A549 treated with CpdA at 1 μM for 4 hours (cell line): Measurements from ENCODE around the gene MUCL3. TPM values are rescaled to one million over a fixed set of nuclear protein-coding genes. Genes with fewer than 3 reads are reported as not detected.

Source experiments
- total RNA-seq: library from RNA; stranded (reverse); fragments of 200-300 nt; extraction: Qiagen RNA extraction; gene quantifications from 5 replicates; pipeline ENCODE4 v1.2.3, GENCODE V29; 2022; ENCODE audit warnings: low read depth

MUCL3 gene
- total RNA-seq = 0.01 to 0.04 TPM (median 0.02 TPM) in 3 of 5 replicates, not detected in the others

DNA sequence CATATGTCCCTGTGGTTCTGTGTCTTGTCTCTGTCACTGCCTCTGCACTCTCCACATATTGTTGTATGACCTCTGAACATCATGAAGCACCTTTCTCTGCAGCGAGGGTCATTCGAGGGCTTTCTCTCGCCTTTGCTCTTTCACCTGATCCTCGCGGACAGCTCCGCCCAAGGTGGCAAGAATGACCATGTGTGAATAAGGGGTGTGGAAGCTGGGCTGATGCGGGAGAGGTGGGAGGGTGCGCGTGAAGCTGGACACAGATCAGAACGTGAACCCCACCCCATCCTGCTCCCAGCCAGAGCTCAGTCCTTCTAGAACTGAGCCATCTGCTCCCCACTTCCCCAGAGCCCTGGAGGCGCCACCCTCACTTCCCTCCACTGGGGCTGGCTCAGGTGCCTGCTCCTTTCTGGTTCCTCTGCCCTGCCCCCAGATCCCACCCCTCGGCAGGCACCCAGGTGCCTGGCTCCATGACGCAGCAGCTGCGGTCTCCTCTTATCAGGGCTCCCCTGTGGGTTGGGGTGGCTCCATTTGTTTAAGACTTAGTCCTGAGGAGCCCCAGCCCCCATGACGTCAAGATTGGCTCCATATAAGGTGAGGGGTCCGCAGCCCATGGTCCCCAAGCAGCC, at the start of gene MUCL3:
Gene MUCL3, plus strand, starts transcription at position 613 of the 626 bp plus-strand sequence. CDS start 27 bp downstream, outside the sequence.

GRCh38 chr6:30907758-30908591, 32.8 kb upstream of the MUCL3 start, which contains the start of gene GTF2H4:
GTF2H4 (plus strand) TSS chr6:30908207.

DNA sequence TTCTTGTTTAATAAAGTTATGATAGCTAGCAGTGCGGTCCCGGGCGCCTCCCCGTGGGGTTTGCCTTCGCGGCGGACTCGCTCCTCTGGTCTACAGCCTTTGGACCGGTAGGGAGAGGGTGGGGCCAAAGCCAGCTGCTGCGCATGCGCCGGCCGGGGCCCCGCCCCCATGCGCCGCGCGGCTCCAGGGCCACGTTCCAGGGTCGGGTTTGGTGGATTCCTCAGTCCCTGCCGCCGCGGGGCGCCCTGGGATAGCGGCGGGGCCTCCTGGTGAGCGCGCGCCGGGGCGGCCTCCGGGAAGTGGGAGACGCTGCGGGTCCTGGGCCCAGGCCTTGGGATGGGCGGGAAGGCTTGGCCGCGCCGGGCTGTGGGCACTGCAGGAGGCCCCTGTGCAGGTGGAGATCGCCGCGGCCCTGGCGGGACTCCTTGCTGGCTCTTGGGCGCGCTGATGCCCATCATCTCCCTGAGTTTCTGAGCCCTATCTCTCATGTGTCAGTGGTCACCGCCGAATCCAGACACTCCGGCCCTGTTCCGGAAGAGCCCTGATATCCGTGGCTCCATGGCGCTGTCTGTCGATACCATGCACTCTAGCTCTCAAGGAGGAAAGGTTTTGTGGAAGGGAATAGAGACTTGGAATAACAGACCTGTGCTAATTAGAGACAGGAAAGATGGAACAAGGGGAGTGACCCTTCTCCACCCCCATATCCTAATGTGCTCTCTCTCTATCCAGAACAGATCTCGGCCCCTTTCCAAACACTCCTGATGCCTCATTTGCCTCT, 26.5 kb upstream of the MUCL3 start, which contains the start of gene VARS2:
Gene VARS2, plus strand, starts transcription at position 163 of the 778 bp plus-strand sequence. Its CDS starts 599 bp downstream, at position 762.

GRCh38 chr6:30931969-30932645, 8.7 kb upstream of the MUCL3 start, which contains the start of gene SFTA2:
SFTA2 (minus strand) TSS chr6:30932170; CDS start chr6:30932096, 74 bp downstream.

DNA sequence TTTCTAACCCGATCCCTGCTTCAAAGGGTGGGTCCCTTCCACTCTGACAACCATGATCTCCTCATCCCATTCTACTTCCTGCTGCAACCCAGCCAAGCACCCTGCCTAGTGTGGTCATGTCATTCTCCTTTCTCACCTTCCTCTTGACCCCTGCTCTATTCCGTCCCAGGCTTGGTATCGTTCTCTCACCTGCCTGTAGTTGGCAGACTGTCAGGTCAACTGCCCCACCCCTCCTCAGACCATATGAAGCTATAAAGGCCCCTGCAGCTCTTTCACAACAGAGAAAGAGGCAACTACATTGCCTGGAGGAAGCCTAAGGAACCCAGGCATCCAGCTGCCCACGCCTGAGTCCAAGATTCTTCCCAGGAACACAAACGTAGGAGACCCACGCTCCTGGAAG, 42.7 kb downstream of the MUCL3 start, which contains the start of gene MUC21:
Gene MUC21, plus strand, starts transcription at position 280 of the 400 bp plus-strand sequence. CDS start 241 bp downstream, outside the sequence.

Other genes starting within 250 kb of the MUCL3 start
- 22.2 to 29.6 TPM (median 27.7 TPM) in 5 replicates for gene NRM, start 250.0 kb upstream of the MUCL3 start, total RNA-seq
- gene MDC1, start 223.7 kb upstream of the MUCL3 start, total RNA-seq = 16.3 to 19.0 TPM (median 18.2 TPM) in 5 replicates
- gene TUBB, start 220.6 kb upstream of the MUCL3 start, total RNA-seq = 755 to 974 TPM (median 943 TPM) in 5 replicates
- 77.3 to 97.3 TPM (median 91.8 TPM) in 5 replicates for gene FLOT1, start 198.3 kb upstream of the MUCL3 start, total RNA-seq
- gene IER3, start 196.4 kb upstream of the MUCL3 start, total RNA-seq = 117 to 167 TPM (median 156 TPM) in 5 replicates
- 46.0 to 54.9 TPM (median 48.9 TPM) in 5 replicates for gene DDR1, start 56.5 kb upstream of the MUCL3 start, total RNA-seq
- 14.2 to 21.3 TPM (median 20.5 TPM) in 5 replicates for gene GTF2H4, start 32.8 kb upstream of the MUCL3 start, total RNA-seq
- gene VARS2, start 26.7 kb upstream of the MUCL3 start, total RNA-seq = 11.6 to 13.4 TPM (median 12.4 TPM) in 5 replicates
- not detected in 5 replicates for gene SFTA2, start 8.8 kb upstream of the MUCL3 start, total RNA-seq
- not detected in 5 replicates for gene MUC21, start 42.7 kb downstream of the MUCL3 start, total RNA-seq
- 0.01 to 0.05 TPM (median 0.03 TPM) in 4 of 5 replicates, not detected in the other for gene MUC22, start 69.5 kb downstream of the MUCL3 start, total RNA-seq
- gene C6orf15, start 171.6 kb downstream of the MUCL3 start, total RNA-seq = not detected in 5 replicates
- gene PSORS1C1, start 173.8 kb downstream of the MUCL3 start, total RNA-seq = 3.3 to 6.4 TPM (median 4.2 TPM) in 5 replicates
- not detected in 5 replicates for gene CDSN, start 179.5 kb downstream of the MUCL3 start, total RNA-seq
- gene PSORS1C2, start 198.1 kb downstream of the MUCL3 start, total RNA-seq = not detected in 5 replicates
- gene CCHCR1, start 216.8 kb downstream of the MUCL3 start, total RNA-seq = 6.6 to 8.7 TPM (median 7.4 TPM) in 5 replicates
- 12.0 to 14.1 TPM (median 13.4 TPM) in 5 replicates for gene TCF19, start 217.6 kb downstream of the MUCL3 start, total RNA-seq
- gene POU5F1, start 229.7 kb downstream of the MUCL3 start, total RNA-seq = 2.5 to 5.1 TPM (median 3.6 TPM) in 5 replicates